ENCODE results near the gene HERPUD1. TPM values are rescaled to one million over a fixed set of nuclear protein-coding genes. Genes with fewer than 3 reads are reported as not detected.

HERPUD1 gene
- total and polyA plus RNA-seq, 2 of the 13 experiments (the other 11 are each of a cell fraction or from before 2014, with no cell fraction given), result 96.2 to 323 TPM

- TF ChIP-seq ZNF17 (CRISPR knock-in tag; IDR thresholded peaks at IDR 0.05) (no peak), SP2 (CRISPR knock-in tag; IDR thresholded peaks at IDR 0.05) (no peak), POGK (CRISPR knock-in tag; conservative IDR thresholded peaks at IDR 0.05) (no peak), TGIF2 (CRISPR knock-in tag; IDR thresholded peaks at IDR 0.05) (0 out of 2 replicates have a peak, but pooled peaks have one; percentile 67), YEATS4 (CRISPR knock-in tag; IDR thresholded peaks at IDR 0.05; ENCODE audit: borderline replicate concordance) (peak; percentile 57; the same call in 1 of the 2 replicates), SRSF1 (optimal IDR thresholded peaks at IDR 0.05; ENCODE audit: low read depth, low read length) (peak; percentile 70), ZBTB25 (CRISPR knock-in tag; IDR thresholded peaks at IDR 0.05) (peak; percentile 42; the same call in 1 of the 2 replicates), NRL (CRISPR knock-in tag; IDR thresholded peaks at IDR 0.05; ENCODE audit: borderline replicate concordance) (peak; percentile 97), RNF2 (conservative IDR thresholded peaks at IDR 0.05; ENCODE audit: low read depth) (peak; percentile 68), ZNF512 (CRISPR knock-in tag; IDR thresholded peaks at IDR 0.05) (no peak), NFRKB (IDR thresholded peaks at IDR 0.05) (no peak), PHB2 (IDR thresholded peaks at IDR 0.05; ENCODE audit: partially characterized antibody) (no peak), NR2F6 (IDR thresholded peaks at IDR 0.05) (no peak), NR2F6 (CRISPR knock-in tag; IDR thresholded peaks at IDR 0.05) (no peak), KAT8 (CRISPR knock-in tag; IDR thresholded peaks at IDR 0.05) (peak; percentile 73), FOXK2 (IDR thresholded peaks at IDR 0.05) (no peak), THAP8 (CRISPR knock-in tag; IDR thresholded peaks at IDR 0.05; ENCODE audit: borderline replicate concordance) (no peak), ZKSCAN8 (CRISPR knock-in tag; IDR thresholded peaks at IDR 0.05; ENCODE audit: borderline replicate concordance) (no peak; the same call in 1 of the 2 replicates), AHDC1 (CRISPR knock-in tag; IDR thresholded peaks at IDR 0.05; ENCODE audit: borderline replicate concordance) (peak; percentile 59; the same call in 1 of the 2 replicates)
Measured at GRCh38 chr16:56988948-56989945, 57.3 kb downstream of the HERPUD1 start, which contains the start of gene NLRC5 (continued).
